HG02571 (cell line): Measurements from ENCODE around the gene WNT16.
"Not testable (repeated sequence)": the region's sequence is repeated elsewhere in the genome, so short reads cannot be mapped to it uniquely, and the experiment has no call there.

Source experiments
- ATAC-seq: cut with Tn5 transposase; IDR thresholded peaks from one replicate; pipeline ENCODE4 v1.9.1; 2021; ENCODE audit warnings: mild to moderate bottlenecking, moderate library complexity; ENCODE audit not compliant: unreplicated experiment

WNT16 gene

GRCh38 chr7:121328508-121329190 lies at the start of gene WNT16:
Gene WNT16 (plus strand): TSS chr7:121329000. CDS start chr7:121329293, 293 bp downstream.
- ATAC-seq, result no peak

DNA sequence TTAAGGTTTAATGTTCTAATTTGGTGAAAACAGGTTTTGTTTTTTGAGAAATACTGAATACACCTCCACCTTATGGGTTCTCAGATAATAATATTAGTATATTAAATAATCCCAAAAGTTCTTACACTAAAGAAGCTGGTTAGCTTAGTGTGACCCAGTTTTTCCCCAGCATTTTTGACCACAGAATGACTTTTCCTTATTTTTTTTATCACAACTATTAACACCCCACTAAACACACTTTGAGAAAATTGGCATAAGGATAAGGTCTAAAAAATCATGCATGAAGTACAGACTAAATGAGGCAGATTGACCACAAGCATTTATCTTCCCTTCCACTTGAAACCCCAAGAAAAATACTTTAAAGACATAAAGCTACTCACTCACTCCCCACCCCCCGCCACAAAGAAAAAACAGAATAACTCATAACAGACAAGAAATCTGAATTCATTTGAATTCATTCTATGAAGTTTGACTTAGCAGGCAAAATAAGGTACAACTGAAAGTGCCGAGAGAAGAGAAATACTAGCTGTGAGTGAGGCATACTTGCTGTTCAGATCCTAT lies 49.7 kb upstream of the WNT16 start:
- ATAC-seq, result no peak

- ATAC-seq, result no peak
Measured at GRCh38 chr7:121279822-121280221, 49.0 kb upstream of the WNT16 start.

GRCh38 chr7:121280656-121281055 lies 48.1 kb upstream of the WNT16 start:
- ATAC-seq, result no peak

DNA sequence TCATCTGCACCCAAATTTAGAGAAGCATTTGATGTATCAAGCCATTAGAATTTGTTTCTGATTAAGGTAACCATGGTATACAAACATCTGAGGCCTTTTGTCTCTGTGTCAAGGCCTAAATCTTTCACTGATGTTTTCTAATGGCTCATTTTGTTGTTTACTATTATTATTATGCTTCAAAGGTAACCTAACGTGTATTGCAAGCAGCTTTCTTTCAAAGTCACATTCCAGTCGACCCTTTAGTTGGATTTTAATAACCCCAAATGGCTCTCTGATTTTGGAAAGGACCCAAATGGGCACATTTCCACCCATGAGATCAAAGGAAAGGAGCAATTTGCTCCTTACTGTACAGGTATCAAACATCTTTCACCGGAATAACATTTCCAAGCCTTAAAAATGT lies 46.7 kb upstream of the WNT16 start:
- no peak for ATAC-seq

DNA sequence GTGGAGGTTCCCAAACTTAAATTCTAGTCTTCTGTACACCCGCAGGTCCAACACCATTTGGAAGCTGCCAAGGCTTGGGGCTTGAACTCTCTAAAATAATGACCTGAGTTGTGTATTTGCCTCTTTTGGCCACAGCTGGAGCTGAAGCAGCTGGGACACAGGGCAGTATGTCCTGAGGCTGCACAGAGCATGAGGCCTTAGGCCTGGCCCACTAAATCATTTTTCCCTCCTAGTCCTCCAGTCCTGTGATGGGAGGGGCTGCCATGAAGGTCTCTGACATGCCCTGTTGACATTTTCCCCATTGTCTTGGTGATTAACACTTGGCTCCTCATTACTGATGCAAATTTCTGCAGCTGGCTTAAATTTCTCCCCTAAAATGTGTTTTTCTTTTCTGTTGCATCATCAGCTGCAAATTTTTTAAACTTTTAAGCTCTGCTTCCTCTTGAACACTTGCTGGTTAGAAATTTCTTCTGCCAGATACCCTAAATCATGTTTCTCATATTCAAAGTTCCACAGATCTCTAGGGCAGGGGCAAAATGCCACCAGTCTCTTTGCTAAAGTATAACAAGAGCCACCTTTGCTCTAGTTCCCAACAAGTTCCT lies 43.6 kb upstream of the WNT16 start:
- ATAC-seq, result no peak

DNA sequence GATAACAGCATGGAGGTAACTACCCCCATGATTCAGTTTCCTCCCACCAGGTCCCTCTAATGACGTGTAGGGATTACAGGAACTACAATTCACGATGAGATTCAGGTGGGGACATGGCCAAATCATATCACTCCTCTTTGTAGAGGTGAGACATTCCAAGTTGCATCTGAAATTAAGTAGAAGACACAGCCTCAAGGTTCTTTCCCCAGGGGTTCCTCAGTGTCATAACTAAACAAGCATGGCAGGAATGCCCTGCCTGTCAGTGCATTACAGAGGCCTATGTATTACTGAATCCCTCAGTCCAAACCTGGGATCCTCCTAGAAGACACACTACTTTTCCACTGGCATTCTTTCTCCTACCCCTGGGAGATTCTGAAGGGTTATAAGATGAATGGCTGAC lies 42.6 kb upstream of the WNT16 start:
- ATAC-seq, result no peak

DNA sequence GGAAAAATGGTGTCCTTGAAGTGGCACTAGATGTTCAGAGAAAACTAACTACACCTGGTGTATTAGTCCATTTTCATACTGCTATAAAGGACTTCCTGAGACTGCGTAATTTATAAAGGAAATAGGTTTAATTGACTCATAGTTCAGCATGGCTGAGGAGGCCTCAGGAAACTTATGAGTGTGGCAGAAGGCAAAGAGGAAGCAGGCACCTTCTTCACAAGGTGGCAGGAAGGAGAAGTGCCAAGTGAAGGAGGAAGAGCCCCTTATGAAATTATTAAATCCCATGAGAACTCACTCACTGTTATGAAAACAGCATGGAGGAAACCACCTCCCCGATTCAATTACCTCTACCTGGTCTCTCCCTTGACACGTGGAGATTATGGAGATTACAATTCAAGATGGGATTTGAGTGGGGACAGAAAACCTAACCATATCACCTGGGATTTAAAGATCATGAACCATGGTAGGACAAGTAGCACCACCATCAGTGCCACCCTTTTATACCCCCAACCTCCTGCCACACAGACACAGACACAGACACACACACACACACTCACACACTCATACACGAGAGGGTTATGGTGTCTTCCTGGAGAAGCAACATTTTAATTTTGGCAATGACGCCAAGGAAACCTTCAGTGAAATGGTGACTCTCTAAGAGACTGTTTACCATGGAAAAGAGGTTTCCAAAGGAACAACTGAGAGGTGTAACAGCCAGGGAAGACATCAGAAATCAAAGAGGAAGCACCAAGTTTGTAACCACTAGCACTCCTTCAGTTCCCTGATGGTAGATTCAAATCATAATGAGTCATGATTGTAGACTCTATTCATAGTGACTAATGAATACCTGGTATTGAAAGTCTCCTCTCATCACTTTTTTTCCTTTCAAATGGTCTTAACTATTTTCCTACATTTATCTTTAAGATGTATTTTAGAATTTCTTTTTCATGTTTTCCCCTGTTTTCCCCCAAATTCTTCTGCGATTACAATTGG lies 41.8 kb upstream of the WNT16 start:
- no peak for ATAC-seq

DNA sequence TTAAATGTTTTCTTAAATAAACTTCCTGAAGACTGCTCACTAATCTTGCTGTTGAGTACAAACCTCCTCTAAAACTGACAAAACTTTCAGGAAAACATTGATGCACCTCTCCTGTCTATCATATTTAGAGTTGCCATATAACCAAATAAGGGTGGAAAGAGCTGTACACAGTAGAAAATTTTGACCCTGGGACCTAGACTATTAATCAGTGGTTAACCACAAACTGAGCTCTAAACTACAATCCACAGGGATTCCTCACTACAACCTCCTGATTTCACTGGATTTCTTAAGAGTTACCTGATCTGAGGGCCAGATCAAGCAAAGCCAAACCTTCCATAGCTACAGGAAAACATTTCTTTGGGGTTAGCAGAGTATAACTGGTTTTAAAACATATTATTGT lies 39.9 kb upstream of the WNT16 start:
- ATAC-seq, result no peak

DNA sequence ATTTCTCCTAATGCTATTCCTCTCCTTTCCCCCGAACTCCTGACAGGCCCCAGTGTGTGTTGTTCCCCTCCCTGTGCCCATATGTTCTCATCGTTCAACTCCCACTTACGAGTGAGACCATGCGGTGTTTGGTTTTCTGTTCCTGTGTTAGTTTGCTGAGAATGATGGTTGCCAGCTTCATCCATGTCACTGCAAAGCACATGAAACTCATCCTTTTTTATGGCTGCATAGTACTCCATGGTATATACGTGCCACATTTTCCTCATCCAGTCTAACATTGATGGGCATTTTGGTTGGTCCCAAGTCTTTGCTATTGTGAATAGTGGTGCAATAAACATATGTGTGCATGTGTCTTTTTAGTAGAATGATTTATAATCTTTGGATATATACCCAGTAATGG lies 38.9 kb upstream of the WNT16 start:
- ATAC-seq, result not testable (repeated sequence)

- no peak for ATAC-seq
Measured at GRCh38 chr7:121294448-121294992, 34.3 kb upstream of the WNT16 start.

- no peak for ATAC-seq
Measured at GRCh38 chr7:121297843-121298242, 31.0 kb upstream of the WNT16 start.

GRCh38 chr7:121298831-121299239 lies 30.0 kb upstream of the WNT16 start:
- no peak for ATAC-seq

GRCh38 chr7:121300685-121301420 lies 27.9 kb upstream of the WNT16 start:
- ATAC-seq, result no peak

DNA sequence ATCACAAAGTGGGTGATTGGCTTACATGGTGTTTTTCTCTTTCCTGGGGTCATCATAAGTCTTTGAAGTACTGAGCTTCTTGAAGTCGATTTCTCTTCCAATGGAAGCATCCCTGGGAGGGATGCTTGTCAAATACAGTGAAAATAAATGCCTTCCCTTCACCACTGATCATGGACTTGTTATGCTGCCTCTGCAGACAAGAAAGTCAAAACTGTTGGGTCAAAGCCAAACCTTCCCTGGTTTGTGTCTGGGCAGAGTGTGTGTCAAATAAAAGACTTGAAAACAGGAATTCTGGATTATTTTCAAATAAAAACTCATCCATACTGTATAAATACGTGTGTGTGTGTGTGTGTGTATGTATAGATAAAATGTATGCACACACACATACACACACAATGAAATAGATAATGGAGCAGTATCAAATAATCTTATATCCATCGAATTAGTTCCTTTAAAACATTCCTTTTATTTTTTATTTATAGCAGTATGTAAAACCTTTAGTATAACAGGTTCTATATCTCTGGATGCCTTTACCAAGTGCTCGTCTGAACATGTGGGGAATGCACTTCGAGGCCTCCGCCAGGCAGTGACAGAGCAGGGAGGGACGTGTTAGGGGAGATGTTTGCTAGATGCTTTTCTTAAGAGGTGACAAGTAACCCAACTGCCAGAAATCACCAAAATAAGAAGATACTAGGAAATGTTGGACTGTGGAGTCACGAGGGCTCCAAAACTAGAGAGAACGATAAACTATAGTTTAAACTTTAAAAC lies 27.2 kb upstream of the WNT16 start:
- ATAC-seq, result no peak

DNA sequence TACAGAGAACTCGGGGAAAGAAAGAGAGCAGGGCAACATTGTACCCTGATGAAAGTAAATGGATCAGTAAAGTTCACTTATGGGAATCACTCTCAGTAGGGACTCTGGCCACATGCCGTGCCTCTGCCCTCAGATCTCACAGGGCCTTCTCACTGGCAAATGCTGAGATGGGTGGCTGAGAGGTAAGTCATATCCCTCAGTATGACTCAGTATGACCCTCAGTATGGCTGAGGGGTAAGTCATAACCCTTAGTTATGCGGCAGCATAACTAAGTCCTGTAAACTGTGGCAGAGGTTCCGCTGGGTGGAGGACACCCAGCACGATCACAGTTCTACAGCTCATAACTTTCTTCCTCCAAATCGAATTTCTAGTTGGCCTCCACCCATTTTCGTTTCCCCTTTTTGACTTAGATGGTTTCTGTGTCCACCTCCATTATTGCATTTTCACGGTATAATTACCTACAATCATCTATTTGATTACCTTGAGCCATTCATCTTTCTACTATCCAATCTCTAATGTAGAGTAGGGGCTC lies 26.5 kb upstream of the WNT16 start:
- peak; percentile 89 for ATAC-seq

DNA sequence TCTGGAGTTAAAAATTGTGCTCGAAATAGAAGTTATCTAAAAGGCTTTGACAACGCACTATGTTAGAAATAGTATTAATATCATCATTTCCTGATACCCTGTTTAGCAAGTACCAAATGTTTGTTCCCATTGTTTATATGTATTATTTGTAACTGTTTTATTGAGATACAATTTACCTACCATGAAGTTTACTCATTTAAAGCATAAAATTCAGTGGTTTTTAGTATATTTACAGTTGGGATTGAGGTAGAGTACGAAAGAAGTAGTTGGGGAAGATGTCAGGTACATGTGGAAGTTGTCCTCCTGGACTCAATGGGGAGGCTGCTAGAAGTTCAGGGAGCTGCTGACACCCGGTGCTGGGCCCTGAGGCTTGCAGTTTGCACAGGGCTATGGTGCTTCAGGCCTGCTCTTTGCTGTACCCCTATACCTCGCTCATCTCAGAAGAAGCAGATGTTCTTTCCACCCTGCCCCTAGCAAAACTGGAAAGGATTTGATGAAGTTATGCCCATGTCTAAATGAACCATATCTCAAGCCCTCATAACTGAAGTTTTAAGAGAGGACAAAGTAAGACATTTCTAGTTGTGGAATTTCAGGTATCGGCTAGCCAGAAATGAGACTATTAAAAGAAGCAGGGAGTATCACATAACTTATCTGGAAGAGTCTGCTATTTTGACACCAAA lies 25.2 kb upstream of the WNT16 start:
- no peak for ATAC-seq

- no peak for ATAC-seq
Measured at GRCh38 chr7:121304102-121304658, 24.6 kb upstream of the WNT16 start.
